Measurements from ENCODE around the gene CYTH1. TPM values are rescaled to one million over a fixed set of nuclear protein-coding genes. Genes with fewer than 3 reads are reported as not detected.

Gene CYTH1
- total and polyA plus RNA-seq, 2 experiments from 2014 or later: 10.4 to 11.7 TPM

- Histone ChIP-seq H2AFZ (no peak overlapping the region), H3K36me3 (ENCODE audit: low read depth) (no peaks in the 10 kb centered on the region), H4K20me1 (ENCODE audit: insufficient read depth) (no peaks in the 10 kb centered on the region), H3K9me2 (ENCODE audit: insufficient read depth) (no peaks in the 10 kb centered on the region), H3K9ac (no peak overlapping the region), H3K27ac (no peak overlapping the region), H3K4me1 (ENCODE audit: insufficient read depth) (no peaks in the 10 kb centered on the region), H3K27me3 (replicated peaks; ENCODE audit: insufficient read depth) (peaks cover 3% of the 10 kb centered on the region; the same call in 1 of the 2 replicates), H3K4me2 (ENCODE audit: unreplicated experiment) (no peak overlapping the region), H3K4me3 (no peak overlapping the region), H3K9me3 (ENCODE audit: low read depth) (no peaks in the 10 kb centered on the region), H3F3A (ENCODE audit: insufficient read depth) (no peaks in the 10 kb centered on the region), H3K79me2 (ENCODE audit: insufficient read depth) (no peaks in the 10 kb centered on the region)
- 81 to 85% methylated on average over 8 to 9 of the region's 9 CpGs for WGBS, 2 experiments (ENCODE audit: low coverage in 1 of 2, low lambda C conversion rate in 2 of 2, missing lambda C conversion rate in 2 of 2)
- no peak for DNase-seq
- TF ChIP-seq EZH2 (IDR thresholded peaks at IDR 0.05; ENCODE audit: insufficient read depth, poor library complexity, severe bottlenecking) (no peak), EZH2phosphoT487 (IDR thresholded peaks at IDR 0.05; ENCODE audit: insufficient read depth, low read depth) (no peak)
- in situ Hi-C loops (cut with MboI): no loop called here
Observed at GRCh38 chr17:78655251-78655940, 126.7 kb downstream of the CYTH1 start.

GRCh38 chr17:78654325-78654724 is 127.7 kb downstream of the CYTH1 start:
- Histone ChIP-seq H3K9ac (no peak overlapping the region), H3K4me1 (ENCODE audit: insufficient read depth) (no peaks in the 10 kb centered on the region), H3K79me2 (ENCODE audit: insufficient read depth) (no peaks in the 10 kb centered on the region), H4K20me1 (ENCODE audit: insufficient read depth) (no peaks in the 10 kb centered on the region), H3K4me2 (ENCODE audit: unreplicated experiment) (no peak overlapping the region), H3K9me3 (ENCODE audit: low read depth) (no peaks in the 10 kb centered on the region), H3K9me2 (ENCODE audit: insufficient read depth) (no peaks in the 10 kb centered on the region), H2AFZ (no peak overlapping the region), H3K4me3 (no peak overlapping the region), H3K27ac (no peak overlapping the region), H3K27me3 (replicated peaks; ENCODE audit: insufficient read depth) (peaks cover 8% of the 10 kb centered on the region; the same call in 1 of the 2 replicates), H3F3A (ENCODE audit: insufficient read depth) (no peaks in the 10 kb centered on the region), H3K36me3 (ENCODE audit: low read depth) (no peaks in the 10 kb centered on the region)
- TF ChIP-seq EZH2 (IDR thresholded peaks at IDR 0.05; ENCODE audit: insufficient read depth, poor library complexity, severe bottlenecking) (no peak), EZH2phosphoT487 (IDR thresholded peaks at IDR 0.05; ENCODE audit: insufficient read depth, low read depth) (no peak)
- 63 to 80% methylated on average over 2 of the region's 2 CpGs for WGBS, 2 experiments (ENCODE audit: low coverage in 1 of 2, low lambda C conversion rate in 2 of 2, missing lambda C conversion rate in 2 of 2)
- no peak for DNase-seq
- in situ Hi-C loops (cut with MboI): no loop called here

DNA sequence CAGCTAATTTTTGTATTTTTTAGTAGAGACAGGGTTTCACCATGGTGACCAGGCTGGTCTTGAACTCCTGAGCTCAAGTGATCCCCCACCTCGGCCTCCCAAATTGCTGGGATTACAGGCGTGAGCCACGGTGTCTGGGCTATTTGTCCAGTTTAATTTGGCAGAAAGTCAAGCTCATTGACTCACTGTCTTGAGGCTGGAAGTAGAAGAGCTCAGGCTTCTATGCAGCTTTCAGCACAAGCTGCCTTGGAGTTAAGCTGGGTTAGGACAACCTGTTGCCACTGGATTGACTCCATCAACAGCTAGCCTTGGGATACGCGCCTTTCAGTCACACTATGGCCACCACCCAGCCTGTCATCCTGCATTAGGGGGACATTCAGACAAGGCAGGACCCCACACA is 128.7 kb downstream of the CYTH1 start:
- Histone ChIP-seq H3K4me3 (no peak overlapping the region), H3K9ac (no peak overlapping the region), H2AFZ (no peak overlapping the region), H3K36me3 (ENCODE audit: low read depth) (no peaks in the 10 kb centered on the region), H3K27me3 (replicated peaks; ENCODE audit: insufficient read depth) (peaks cover 12% of the 10 kb centered on the region; the same call in 1 of the 2 replicates), H3K9me3 (ENCODE audit: low read depth) (no peaks in the 10 kb centered on the region), H3K9me2 (ENCODE audit: insufficient read depth) (no peaks in the 10 kb centered on the region), H3K27ac (no peak overlapping the region), H3K4me2 (ENCODE audit: unreplicated experiment) (no peak overlapping the region), H3K79me2 (ENCODE audit: insufficient read depth) (no peaks in the 10 kb centered on the region), H4K20me1 (ENCODE audit: insufficient read depth) (no peaks in the 10 kb centered on the region), H3K4me1 (ENCODE audit: insufficient read depth) (no peaks in the 10 kb centered on the region), H3F3A (ENCODE audit: insufficient read depth) (no peaks in the 10 kb centered on the region)
- DNase-seq: peak; percentile 59
- 50 to 63% methylated on average over 5 of the region's 5 CpGs for WGBS, 2 experiments (ENCODE audit: low coverage in 1 of 2, low lambda C conversion rate in 2 of 2, missing lambda C conversion rate in 2 of 2)
- TF ChIP-seq EZH2phosphoT487 (IDR thresholded peaks at IDR 0.05; ENCODE audit: insufficient read depth, low read depth): no peak
- no peak for TF ChIP-seq EZH2 (IDR thresholded peaks at IDR 0.05; ENCODE audit: insufficient read depth, poor library complexity, severe bottlenecking)
- in situ Hi-C loops (cut with MboI): no loop called here

GRCh38 chr17:78652913-78653312 is 129.2 kb downstream of the CYTH1 start:
- H3K4me2 ChIP-seq (ENCODE audit: unreplicated experiment): no peak overlapping the region
- no peak for DNase-seq
- H3K9ac ChIP-seq: no peak overlapping the region
- H3K9me2 ChIP-seq (ENCODE audit: insufficient read depth): no peaks in the 10 kb centered on the region
- peaks cover 12% of the 10 kb centered on the region; the same call in 1 of the 2 replicates for H3K27me3 ChIP-seq (replicated peaks; ENCODE audit: insufficient read depth)
- H3F3A ChIP-seq (ENCODE audit: insufficient read depth): no peaks in the 10 kb centered on the region
- no peak overlapping the region for H2AFZ ChIP-seq
- H3K36me3 ChIP-seq (ENCODE audit: low read depth): no peaks in the 10 kb centered on the region
- H4K20me1 ChIP-seq (ENCODE audit: insufficient read depth): no peaks in the 10 kb centered on the region
- H3K4me3 ChIP-seq: no peak overlapping the region
- H3K9me3 ChIP-seq (ENCODE audit: low read depth): no peaks in the 10 kb centered on the region
- in situ Hi-C loops (cut with MboI): no loop called here
- 78% methylated on average over 11 of the region's 11 CpGs for WGBS, 2 experiments (ENCODE audit: low coverage in 1 of 2, low lambda C conversion rate in 2 of 2, missing lambda C conversion rate in 2 of 2)
- H3K27ac ChIP-seq: no peak overlapping the region
- TF ChIP-seq EZH2phosphoT487 (IDR thresholded peaks at IDR 0.05; ENCODE audit: insufficient read depth, low read depth) (no peak), EZH2 (IDR thresholded peaks at IDR 0.05; ENCODE audit: insufficient read depth, poor library complexity, severe bottlenecking) (no peak)
- H3K4me1 ChIP-seq (ENCODE audit: insufficient read depth): no peaks in the 10 kb centered on the region
- H3K79me2 ChIP-seq (ENCODE audit: insufficient read depth): no peaks in the 10 kb centered on the region

Measured in GM23248 (cell line).